ENCODE data around the gene SCN1B.

GRCh38 chr19:35059799-35060091 is 29.5 kb downstream of the SCN1B start:
- TF ChIP-seq POLR2AphosphoS5 (IDR thresholded peaks at IDR 0.05; ENCODE audit: low read depth, low read length) (no peak), TAF1 (IDR thresholded peaks at IDR 0.05; ENCODE audit: borderline replicate concordance, low read depth, low read length) (no peak)

All from GM12892 (cell line).